ENCODE measurements around the gene DDX17. TPM values are rescaled to one million over a fixed set of nuclear protein-coding genes. Genes with fewer than 3 reads are reported as not detected.

The DDX17 gene
- total and polyA plus RNA-seq, 12 donors = 76.2 to 241 (median 169) TPM

- peak overlapping the region in 2 of 10 donors; percentile 11 to 28 for H3K4me3 ChIP-seq
- WGBS, 2 donors = 68 to 70% methylated on average over 14 of the region's 14 CpGs
- peaks cover 0 to 84% (median 38%) of the 10 kb centered on the region in 7 donors for H3K27me3 ChIP-seq
- DNase-seq (peak; percentile 68 to 72), ATAC-seq (peak; percentile 24 to 73 (median 58))
- H3K36me3 ChIP-seq = no peaks in the 10 kb centered on the region
- H3K9me3 ChIP-seq = no peaks in the 10 kb centered on the region
- peak overlapping the region; percentile 61 to 99 (median 92) for H3K27ac ChIP-seq
- TF ChIP-seq CTCF (IDR thresholded peaks at IDR 0.05) = no peak
- peaks cover 0 to 77% (median 29%) of the 10 kb centered on the region in 9 donors for H3K4me1 ChIP-seq
- intact Hi-C loops (cut with DNase I) = loop anchor here in 1 of 10 donors (5.0 kb wide), 1 partner anchor 37 kb away; no protein-coding TSS in a partner anchor
Observed at GRCh38 chr22:38448945-38449745, 57.0 kb downstream of the DDX17 start.

- H3K36me3 ChIP-seq = no peaks in the 10 kb centered on the region
- ATAC-seq (no peak), DNase-seq (no peak)
- H3K4me3 ChIP-seq = no peak overlapping the region
- peaks cover 0 to 72% (median 19%) of the 10 kb centered on the region in 7 donors for H3K27me3 ChIP-seq
- TF ChIP-seq CTCF (IDR thresholded peaks at IDR 0.05) = no peak
- H3K9me3 ChIP-seq = no peaks in the 10 kb centered on the region
- H3K4me1 ChIP-seq = peaks cover 0 to 75% (median 29%) of the 10 kb centered on the region in 9 donors
- peak overlapping the region in 7 of 10 donors; percentile 22 to 92 (median 68) for H3K27ac ChIP-seq
- 47 to 48% methylated on average over 9 of the region's 9 CpGs for WGBS, 2 donors
- intact Hi-C loops (cut with DNase I) = loop anchor here in 1 of 10 donors (5.0 kb wide), 1 partner anchor 34 kb away; no protein-coding TSS in a partner anchor
Observed at GRCh38 chr22:38446018-38446601, 60.0 kb downstream of the DDX17 start.

GRCh38 chr22:38444783-38445182 lies 61.3 kb downstream of the DDX17 start:
- WGBS, 2 donors = 90 to 91% methylated on average over 10 of the region's 10 CpGs
- TF ChIP-seq CTCF (IDR thresholded peaks at IDR 0.05) = no peak
- Histone ChIP-seq H3K9me3 (no peaks in the 10 kb centered on the region), H3K27me3 (peaks cover 0 to 63% (median 19%) of the 10 kb centered on the region in 7 donors), H3K4me1 (peaks cover 0 to 69% (median 24%) of the 10 kb centered on the region in 9 donors), H3K4me3 (no peak overlapping the region), H3K36me3 (no peaks in the 10 kb centered on the region), H3K27ac (peak overlapping the region in 4 of 10 donors; percentile 85 to 96 (median 92))
- ATAC-seq = no peak
- no peak for DNase-seq
- intact Hi-C loops (cut with DNase I) = loop anchor here in 1 of 10 donors (5.0 kb wide), 1 partner anchor 32 kb away; no protein-coding TSS in a partner anchor
